DND-41 (cell line): ENCODE results near the gene TOLLIP.

Source experiments
- EZH2 ChIP-seq: IDR thresholded peaks from 3 replicates; pipeline ENCODE4 v1.6.1; 2012; ENCODE audit warnings: borderline replicate concordance, low read depth, mild to moderate bottlenecking, moderate library complexity, low read length, inconsistent platforms; ENCODE audit not compliant: severe bottlenecking
- TF ChIP-seq, protein P1 (sequence below): IDR thresholded peaks from 2 replicates; pipeline ENCODE4 v1.5.1; 2012; ENCODE audit warnings: borderline replicate concordance, low read length, moderate library complexity, mild to moderate bottlenecking; ENCODE audit not compliant: poor library complexity, severe bottlenecking; ENCODE audit errors: extremely low read depth

GRCh38 chr11:1227551-1228100 lies 81.8 kb downstream of the TOLLIP start:
- TF ChIP-seq, protein P1, sequence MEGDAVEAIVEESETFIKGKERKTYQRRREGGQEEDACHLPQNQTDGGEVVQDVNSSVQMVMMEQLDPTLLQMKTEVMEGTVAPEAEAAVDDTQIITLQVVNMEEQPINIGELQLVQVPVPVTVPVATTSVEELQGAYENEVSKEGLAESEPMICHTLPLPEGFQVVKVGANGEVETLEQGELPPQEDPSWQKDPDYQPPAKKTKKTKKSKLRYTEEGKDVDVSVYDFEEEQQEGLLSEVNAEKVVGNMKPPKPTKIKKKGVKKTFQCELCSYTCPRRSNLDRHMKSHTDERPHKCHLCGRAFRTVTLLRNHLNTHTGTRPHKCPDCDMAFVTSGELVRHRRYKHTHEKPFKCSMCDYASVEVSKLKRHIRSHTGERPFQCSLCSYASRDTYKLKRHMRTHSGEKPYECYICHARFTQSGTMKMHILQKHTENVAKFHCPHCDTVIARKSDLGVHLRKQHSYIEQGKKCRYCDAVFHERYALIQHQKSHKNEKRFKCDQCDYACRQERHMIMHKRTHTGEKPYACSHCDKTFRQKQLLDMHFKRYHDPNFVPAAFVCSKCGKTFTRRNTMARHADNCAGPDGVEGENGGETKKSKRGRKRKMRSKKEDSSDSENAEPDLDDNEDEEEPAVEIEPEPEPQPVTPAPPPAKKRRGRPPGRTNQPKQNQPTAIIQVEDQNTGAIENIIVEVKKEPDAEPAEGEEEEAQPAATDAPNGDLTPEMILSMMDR: no peak
- no peak for TF ChIP-seq EZH2
